ENCODE data around the gene ATCAY. TPM values are rescaled to one million over a fixed set of nuclear protein-coding genes. Genes with fewer than 3 reads are reported as not detected.

Gene ATCAY
- total and polyA plus RNA-seq, 2 of the 13 experiments (the other 11 are each of a cell fraction or from before 2014, with no cell fraction given), result not detected

GRCh38 chr19:3970808-3971598 lies 90.5 kb downstream of the ATCAY start, which contains the start of gene DAPK3 (continued):
- TF ChIP-seq DBP (CRISPR knock-in tag; IDR thresholded peaks at IDR 0.05; ENCODE audit: not compliant biosample characterization) (no peak), THAP9 (CRISPR knock-in tag; IDR thresholded peaks at IDR 0.05; ENCODE audit: borderline replicate concordance) (peak; percentile 41; the same call in 1 of the 2 replicates), NFYC (CRISPR knock-in tag; IDR thresholded peaks at IDR 0.05) (peak; percentile 95), MXD3 (CRISPR knock-in tag; IDR thresholded peaks at IDR 0.05) (peak; percentile 28; the same call in 1 of the 2 replicates), RARG (CRISPR knock-in tag; IDR thresholded peaks at IDR 0.05; ENCODE audit: low read depth) (no peak; the same call in 1 of the 2 replicates), SNAPC4 (CRISPR knock-in tag; IDR thresholded peaks at IDR 0.05) (no peak), RAD51 (IDR thresholded peaks at IDR 0.05; ENCODE audit: borderline replicate concordance) (no peak), ZBTB46 (CRISPR knock-in tag; IDR thresholded peaks at IDR 0.05; ENCODE audit: borderline replicate concordance) (no peak), ZNF367 (CRISPR knock-in tag; IDR thresholded peaks at IDR 0.05; ENCODE audit: borderline replicate concordance) (no peak), MAFF (IDR thresholded peaks at IDR 0.05; ENCODE audit: low read depth, low read length) (peak; percentile 21; the same call in 1 of the 2 replicates), ARID4A (CRISPR knock-in tag; IDR thresholded peaks at IDR 0.05; ENCODE audit: borderline replicate concordance) (peak; percentile 74; the same call in 1 of the 2 replicates)
